NCI-H1436 (cell line): ENCODE results near the gene CES3.
A peak's percentile ranks its signal among the peaks of the same experiment; 100 is the strongest.
"Not testable (repeated sequence)": the region's sequence is repeated elsewhere in the genome, so short reads cannot be mapped to it uniquely, and the experiment has no call there.

Source experiments
- DNase-seq: peaks from one replicate; lab custom pipeline; 2025; lab: John Stamatoyannopoulos, UW

Gene CES3

DNA sequence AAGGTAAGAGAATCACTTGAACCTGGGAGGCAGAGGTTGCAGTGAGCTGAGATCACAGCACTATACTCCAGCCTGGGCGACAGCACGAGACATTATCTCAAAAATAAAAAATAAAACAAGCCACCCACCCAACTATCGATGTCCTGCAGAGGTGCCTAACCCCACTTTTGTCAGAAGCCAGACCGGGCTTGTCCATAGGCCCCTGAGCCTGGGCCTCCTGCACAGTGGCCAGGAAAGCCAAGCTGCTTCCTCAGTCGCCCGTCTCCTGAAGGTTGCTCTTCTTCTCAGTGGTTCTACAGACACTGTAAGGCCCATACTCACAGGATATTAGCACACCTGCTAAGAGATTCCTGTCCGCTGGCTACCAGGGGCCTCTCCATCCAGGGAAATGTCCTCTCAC, 14.5 kb upstream of the CES3 start:
- no peak for DNase-seq

DNA sequence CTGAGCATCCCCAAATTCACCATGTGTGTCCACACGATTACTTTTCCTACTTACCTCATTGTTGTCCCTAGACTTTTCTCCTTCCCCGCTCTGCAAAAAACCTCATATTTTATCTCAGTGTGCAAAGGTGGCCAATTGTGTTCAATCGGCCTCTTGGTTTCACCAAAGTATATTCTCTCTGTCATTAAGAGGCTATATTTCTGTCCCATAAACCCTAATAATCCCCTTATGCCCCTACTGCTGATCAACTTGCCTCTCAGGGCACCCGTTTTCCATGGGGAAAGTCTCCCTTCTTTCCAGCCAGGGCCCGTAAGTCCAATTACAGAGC, 14.1 kb upstream of the CES3 start:
- DNase-seq = no peak

DNA sequence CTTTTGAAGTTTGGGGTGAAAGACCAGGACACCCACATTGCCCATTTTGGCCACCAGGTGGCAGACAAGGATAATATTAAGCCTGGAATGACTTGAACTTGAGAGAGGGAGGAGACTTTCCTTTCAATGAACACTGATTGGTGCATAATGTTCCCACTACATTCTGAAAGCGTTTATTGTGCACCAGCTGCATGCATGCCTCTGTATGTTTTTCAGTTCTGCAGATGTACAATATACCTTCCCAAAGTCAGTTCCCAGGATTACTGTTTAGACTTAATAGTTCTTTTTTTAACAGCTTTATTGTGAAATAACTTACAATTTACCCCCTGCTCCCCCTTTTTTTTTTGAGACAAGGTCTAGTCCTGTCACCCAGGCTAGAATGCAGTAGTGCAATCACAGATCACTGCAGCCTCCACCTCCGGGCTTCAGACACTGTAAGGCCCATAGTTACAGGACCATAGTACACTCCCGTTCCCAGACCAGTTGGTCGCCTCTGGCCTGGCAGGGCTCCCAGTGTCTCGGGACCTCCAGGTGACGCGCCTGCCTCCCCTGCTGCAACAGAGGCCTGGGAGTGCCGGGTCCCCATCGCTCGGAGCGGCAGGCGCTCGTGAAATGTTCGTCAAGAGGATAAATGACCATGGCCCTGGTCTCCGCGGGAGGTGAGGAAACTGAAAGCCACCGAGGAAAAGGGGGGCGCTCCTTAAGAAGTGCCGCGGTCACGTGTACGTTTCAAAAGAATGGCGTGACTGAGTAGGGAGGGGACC, 13.6 kb upstream of the CES3 start:
- peak; percentile 78 for DNase-seq

DNA sequence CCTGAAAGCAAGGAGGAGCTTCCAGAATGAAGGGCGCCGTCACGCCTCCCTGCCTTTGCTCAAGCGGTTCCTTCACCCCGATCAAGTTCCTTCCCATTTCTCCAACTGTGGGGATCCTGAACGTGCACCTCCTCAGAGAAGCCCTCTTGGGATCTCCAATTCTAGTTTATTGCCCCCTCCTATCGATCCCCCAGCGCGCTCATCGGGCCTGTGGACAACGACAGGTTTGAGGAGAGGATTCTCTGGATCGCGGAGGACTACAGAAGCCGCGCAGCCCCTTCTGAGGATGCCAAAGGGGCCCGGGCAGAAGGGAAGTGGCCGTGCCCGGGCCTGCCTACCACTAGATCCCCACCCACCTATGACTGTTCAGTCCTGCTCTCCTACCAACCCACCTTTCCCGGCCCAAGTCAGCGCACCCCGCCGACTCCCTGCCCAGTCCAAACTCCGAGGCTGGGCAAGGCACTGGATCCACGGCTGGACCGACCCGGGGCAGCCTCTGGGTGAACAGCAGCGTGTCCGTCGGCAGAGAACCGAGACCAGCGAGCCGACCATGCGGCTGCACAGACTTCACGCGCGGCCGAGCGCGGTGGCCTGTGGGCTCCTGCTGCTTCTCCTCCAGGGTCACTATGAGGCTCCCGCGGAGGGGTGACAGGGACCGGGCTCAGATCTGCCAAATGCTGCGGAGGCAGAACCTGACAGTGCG, 12.8 kb upstream of the CES3 start:
- DNase-seq = no peak

DNA sequence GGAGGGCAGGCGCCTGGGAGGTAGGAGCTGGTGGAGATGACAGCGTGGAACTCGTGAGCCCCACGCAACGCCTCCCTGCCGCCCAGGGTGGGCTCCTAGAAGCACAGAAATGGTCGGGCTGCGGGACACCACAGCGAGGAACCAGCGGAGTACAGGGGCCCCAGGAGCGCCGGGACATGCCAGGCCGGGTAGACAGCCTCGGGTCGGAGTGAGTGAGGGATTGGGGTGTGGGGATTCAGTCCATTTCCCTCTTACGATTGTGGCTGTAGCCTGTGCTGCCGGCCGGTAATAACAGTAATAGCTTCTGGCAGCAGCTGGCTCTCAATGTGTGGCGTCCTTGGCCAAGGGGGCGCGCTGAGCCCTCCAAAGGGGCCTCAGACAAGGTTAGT, 12.2 kb upstream of the CES3 start:
- DNase-seq = no peak

DNA sequence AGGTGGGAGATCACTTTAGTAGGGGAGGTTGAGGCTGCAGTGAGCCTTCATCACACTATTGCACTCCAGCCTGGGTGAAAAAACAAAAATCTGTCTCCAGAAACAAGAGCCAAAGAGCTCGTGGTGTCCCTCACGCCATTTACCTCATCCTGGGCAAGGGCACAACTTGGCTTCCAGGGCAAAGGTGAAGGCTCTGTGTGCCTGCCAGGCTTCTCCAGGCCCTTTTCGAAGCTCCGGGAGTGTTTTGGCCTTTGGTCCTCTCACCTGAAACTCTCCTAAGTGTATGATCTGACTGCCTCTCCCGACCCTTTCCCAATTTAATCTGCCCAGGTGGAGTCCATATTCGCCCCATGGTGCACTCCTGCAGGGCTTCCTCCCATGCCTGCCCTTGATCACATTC, 11.6 kb upstream of the CES3 start:
- DNase-seq = no peak

DNA sequence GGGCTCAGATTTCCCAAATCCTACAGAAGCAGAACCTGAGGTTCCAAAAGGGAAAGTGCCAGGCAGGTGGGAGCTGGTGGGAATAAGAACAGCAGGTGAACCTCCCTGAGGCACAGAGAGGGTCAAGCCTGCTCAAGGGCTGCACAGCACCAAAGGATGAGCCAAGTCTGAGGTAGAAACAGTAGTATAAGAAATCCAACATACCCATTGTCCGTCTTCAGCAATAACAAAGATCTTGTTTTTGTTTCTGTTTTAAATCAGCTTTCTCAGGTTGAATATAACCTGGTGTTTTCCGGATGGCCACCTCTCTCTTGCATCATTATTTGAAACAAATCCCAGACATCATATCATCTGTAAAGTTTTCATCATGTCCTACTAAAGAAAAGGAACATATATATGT, 10.6 kb upstream of the CES3 start:
- DNase-seq = no peak

DNA sequence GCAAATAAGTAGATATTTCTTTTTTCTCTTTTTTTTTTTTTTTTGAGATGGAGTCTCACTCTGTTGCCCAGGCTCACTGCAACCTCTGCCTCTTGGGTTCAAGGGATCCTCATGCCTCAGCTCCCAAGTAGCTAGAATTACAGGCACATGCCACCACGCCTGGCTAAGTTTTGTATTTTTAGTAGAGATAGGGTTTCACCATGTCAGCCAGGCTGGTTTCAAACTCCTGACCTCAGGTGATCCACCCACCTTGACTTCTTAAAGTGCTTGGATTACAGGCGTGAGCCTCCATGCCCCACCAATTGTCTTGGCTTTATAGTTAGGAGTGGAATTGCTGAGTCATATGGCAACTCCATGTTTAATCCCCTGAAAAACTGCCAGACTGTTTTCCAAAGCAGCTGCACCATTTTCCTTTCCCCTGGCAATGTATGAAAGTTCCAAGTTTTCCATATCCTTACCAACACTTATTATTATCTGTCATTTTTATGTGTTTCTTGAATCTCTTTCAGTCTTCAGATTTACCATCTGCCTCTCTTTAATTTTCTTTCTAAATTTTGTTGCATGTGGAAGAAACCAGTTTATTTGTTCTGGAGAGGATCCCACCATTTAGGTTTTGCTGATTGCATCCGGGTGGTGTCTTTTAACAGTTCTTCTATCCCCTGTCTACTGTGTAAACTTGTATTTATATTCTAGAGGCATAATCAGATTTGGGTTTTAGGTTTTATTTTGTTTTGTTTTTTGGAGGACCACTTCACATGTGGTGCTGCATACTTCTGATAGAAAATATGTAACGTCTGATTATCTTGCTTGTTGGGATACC, 9.9 kb upstream of the CES3 start:
- DNase-seq = no peak

DNA sequence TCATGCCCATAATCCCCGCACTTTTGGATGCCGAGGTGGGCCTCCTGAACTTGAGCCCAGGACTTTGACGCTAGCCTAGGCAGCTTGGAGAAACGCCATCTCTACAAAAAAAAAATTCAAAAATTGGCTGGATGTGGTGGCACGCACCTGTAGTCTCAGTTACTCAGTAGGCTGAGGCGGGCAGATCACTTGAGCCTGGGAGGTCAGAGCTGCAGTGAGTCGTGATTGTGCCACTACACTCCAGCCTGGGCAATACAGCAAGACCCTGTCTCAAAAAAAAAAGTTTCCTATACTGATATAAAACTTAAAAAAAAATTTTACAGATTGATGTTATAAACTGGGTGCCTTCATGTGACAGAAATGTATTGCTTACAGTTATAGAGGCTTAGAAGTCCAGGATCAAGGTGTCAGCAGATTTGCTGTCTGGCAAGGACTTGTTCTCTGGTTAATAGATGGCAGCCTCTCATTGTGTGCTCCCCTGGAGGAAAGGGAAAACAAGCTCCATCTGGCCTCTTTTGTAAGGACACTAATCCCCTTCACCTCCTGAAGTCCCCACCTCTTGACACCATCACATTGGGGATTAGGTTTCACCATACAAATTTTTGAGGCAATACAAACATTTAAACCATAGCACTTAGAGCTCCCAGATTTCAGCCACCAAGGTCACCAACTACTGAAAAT, 8.5 kb upstream of the CES3 start:
- DNase-seq = no peak

DNA sequence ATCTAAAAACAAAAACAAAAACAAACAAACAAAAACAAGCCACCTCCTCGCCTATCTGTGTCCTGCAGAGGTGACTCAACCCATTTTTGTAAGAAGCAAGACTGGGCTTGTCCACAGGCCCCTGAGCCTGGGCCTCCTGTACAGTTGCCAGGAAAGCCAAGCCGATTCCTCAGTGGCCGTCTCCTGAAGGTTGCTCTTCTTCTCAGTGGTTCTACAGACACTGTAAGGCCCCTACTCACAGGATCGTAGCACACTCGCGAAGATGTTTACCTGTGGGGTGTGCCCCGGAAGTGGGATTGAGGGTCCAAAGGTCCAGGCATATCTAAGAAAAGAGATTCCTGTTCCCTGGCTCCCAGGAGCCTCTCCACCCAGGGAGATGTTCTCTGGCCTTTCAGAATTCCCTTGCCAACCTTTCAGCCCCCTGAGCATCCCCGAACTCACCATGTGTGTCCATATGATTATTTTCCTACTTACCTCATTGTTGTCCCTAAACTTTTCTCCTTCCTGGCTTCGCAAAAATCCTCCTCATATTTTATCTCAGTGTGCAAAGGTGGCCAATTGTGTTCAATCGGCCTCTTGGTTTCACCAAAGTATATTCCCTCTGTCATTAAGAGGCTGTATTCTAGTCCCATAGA, 7.5 kb upstream of the CES3 start:
- DNase-seq = no peak

DNA sequence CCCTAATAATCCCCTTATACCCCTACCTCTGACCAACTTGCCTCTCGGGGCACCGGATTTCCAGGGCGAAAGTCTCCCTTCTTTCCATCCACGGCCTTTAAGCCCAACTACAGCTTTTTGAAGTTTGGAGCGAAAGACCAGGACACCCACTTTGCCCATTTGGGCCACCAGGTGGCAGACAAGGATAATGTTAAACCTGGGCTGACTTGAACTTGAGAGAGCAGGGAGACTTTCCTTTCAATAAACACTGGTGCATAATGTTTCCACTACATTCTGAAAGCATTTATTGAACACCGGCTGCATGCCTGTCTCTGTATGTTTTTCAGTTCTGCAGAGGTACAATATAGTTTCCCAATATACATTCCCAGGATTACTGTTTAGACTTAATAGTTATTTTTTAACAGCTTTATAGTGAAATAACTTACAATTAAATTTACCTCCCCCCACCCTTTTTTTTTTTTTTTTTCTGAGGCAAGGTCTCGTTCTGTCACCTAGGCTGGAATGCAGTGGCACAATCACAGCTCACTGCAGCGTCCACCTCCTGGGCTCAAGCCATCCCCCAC, 6.9 kb upstream of the CES3 start:
- DNase-seq = peak; percentile 42

DNA sequence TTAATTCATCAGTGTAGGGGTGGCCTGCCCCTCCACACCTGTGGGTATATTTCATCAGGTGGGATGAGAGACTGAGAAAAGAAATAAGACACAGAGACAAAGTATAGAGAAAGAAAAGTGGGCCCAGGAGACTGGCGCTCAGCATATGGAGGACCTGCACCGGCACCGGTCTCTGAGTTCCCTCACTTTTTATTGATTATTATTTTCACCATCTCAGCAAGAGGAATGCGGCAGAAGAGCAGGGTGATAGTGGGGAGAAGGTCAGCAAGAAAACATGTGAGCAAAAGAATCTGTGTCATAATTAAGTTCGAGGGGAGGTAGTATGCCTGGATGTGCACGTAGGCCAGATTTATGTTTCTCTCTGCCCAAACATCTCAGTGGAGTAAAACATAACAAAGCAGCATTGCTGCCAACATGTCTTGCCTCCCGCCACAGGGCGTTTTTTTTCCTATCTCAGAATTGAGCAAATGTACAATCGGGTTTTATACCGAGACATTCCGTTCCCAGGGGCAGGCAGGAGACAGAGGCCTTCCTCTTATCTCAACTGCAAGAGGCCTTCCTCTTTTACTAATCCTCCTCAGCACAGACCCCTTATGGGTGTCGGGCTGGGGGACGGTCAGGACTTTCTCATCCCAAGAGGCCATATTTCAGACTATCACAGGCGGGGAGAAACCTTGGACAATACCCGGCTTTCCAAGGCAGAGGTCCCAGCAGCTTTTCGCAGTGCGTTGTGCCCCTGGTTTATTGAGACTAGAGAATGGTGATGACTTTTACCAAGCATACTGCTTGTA, 5.5 kb upstream of the CES3 start:
- DNase-seq = not testable (repeated sequence)

- not testable (repeated sequence) for DNase-seq
Measured at GRCh38 chr16:66956154-66956457, 5.0 kb upstream of the CES3 start.

GRCh38 chr16:66958857-66959703, 2.0 kb upstream of the CES3 start:
- no peak for DNase-seq

- no peak for DNase-seq
Measured at GRCh38 chr16:66959704-66960161, 1.3 kb upstream of the CES3 start.

GRCh38 chr16:66960270-66960669, 796 bp upstream of the CES3 start:
- no peak for DNase-seq

DNA sequence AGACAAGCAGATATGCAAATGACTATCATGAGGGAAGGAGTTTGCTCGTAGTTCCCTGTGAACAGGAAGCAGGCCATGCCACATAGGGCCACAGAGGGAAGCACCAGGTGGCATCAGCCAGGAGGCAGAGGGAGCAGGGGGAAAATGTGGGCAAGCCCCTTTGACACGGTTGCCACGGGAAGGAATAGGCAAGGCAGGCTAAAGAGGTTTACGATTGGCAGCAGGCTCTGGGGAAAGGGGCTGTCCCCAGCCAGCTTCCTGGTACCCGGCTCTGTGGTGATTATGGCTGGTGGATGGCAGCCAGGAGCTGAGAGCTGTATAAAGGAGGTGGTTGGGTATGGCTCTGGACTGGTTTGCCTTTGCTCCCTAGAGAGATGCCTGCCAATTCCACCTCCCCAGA, 848 bp downstream of the CES3 start:
- DNase-seq = no peak

- DNase-seq = no peak
Measured at GRCh38 chr16:66964049-66964448, 3.0 kb downstream of the CES3 start.

- DNase-seq = no peak
Measured at GRCh38 chr16:66968847-66969246, 7.8 kb downstream of the CES3 start.
